Activated T-helper 1 cell treated with anti-CD3 and anti-CD28 coated beads, Interleukin-12 subunit alpha, Interleukin-12 subunit beta, Interleukin-2, Interleukin-4 antibody, amounts not matched to agents 30 ng/mL and 10 ng/mL and 1 ng/mL, durations not matched to agents 14 hours and 24 hours and 36 hours (primary cell): ENCODE measurements around the gene SELENOO. TPM values are rescaled to one million over a fixed set of nuclear protein-coding genes. Genes with fewer than 3 reads are reported as not detected.
A peak's percentile ranks its signal among the peaks of the same experiment; 100 is the strongest.

Experiments used
- DNase-seq: peaks from one replicate; pipeline ENCODE4 v3.0.0; 2021; ENCODE audit warnings: low spot score
- H3K27ac Mint-ChIP-seq: one replicate; pipeline ENCODE4 v1.8.0; 2021; ENCODE audit warnings: mild to moderate bottlenecking, mixed read lengths
- H3K27me3 Mint-ChIP-seq: one replicate; pipeline ENCODE4 v1.8.0; 2022; ENCODE audit warnings: mild to moderate bottlenecking, moderate library complexity, mixed read lengths; ENCODE audit not compliant: insufficient read depth
- H3K36me3 Mint-ChIP-seq: one replicate; pipeline ENCODE4 v1.8.0; 2021; ENCODE audit warnings: low read depth, mixed read lengths
- H3K4me1 Mint-ChIP-seq: one replicate; pipeline ENCODE4 v1.8.0; 2021; ENCODE audit warnings: low read depth, mixed read lengths
- H3K4me3 Mint-ChIP-seq: one replicate; pipeline ENCODE4 v1.8.0; 2021; ENCODE audit warnings: mild to moderate bottlenecking, moderate library complexity, mixed read lengths
- H3K9me3 Mint-ChIP-seq: one replicate; pipeline ENCODE4 v1.8.0; 2021; ENCODE audit warnings: mixed read lengths
- intact Hi-C: fragments of 100-400 bp; cut with micrococcal nuclease; formaldehyde crosslinking; loops from one replicate; pipeline ENCODE4 v1.15.1; 2024
- total RNA-seq: library from RNA; stranded (reverse); gene quantifications from 2 replicates; pipeline ENCODE4 v1.2.3, GENCODE V29; 2022

Gene SELENOO
- total RNA-seq, 1 donor from 2014 or later, result 25.9 TPM

DNA sequence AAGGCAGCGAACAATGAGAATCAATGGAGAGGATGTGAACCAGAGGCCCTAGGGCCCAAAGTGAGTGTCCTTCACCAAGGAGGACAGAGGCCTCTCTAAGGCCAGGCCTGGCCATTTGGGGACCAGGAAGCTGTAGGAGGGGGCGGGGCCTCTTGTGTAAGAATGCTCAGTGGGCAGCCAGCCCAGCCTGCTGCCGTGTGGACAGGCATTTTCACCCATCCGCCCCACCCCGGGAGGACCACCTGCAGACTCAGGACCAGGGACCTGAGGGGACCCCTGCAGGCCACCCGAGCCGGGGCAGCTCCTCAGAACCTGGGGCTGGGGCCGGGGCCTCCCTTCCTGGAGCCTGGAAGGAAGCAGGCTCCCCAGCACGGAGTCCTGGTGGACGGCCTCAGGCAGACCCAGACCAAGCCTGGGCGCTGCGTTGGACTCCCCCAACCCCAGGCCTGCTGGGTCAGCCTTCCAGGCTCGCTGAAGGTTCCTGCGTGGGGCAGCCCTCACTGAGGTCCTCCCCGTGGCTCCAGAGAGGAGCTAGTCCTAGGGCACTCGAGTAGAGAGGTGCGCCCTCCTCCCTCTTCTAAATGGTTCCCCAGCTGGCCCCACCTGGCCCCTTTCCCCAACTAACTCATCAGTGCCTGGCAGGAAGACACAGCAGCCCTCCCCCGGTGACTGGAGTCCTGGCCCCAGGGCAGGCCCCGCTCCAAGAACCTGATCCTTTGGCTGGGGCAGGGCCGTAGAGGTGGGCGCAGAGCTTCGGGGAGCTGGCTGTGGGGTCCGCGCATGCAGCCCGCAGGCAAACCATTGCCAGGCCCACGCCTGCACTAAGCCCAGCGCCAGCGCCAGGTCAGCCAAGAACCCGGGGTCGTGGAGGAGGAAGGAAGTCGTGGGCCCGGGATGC is 16.6 kb upstream of the SELENOO start:
- Mint-ChIP-seq H3K36me3 (no peaks in the 10 kb centered on the region), H3K27me3 (peaks cover 4% of the 10 kb centered on the region), H3K9me3 (no peaks in the 10 kb centered on the region), H3K4me1 (peaks cover 11% of the 10 kb centered on the region), H3K4me3 (peak overlapping the region; percentile 76), H3K27ac (peak overlapping the region; percentile 29)
- intact Hi-C loops, result loop anchor here (2.0 kb wide), 1 partner anchor 13 kb away; the partner anchor contains the start of gene PANX2
- DNase-seq, result no peak

DNA sequence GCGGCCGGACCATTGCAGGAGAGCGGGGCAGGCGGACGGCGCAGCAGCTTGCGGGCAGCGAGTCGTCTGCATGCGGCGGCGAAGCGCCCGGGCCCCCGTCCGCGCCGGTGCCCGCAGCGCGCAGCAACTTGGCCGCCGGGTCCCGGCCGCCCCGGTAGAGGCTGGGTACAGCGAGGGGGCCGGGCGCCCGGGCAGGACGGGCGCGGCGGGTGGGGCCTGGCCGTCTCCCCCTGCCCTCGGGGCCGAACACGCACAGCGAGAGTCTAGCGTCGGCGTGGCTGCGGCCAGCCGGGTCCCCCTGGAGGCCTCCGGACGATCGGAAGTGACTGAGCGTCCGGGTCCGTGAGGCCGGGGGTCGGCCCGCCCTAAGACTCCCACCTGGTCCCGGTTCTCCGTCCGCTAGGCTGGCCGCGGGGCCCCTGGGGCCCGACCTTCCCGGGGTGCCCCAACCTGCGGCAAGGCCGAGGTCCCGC is 15.9 kb upstream of the SELENOO start:
- Mint-ChIP-seq H3K4me1 (peaks cover 14% of the 10 kb centered on the region), H3K9me3 (no peaks in the 10 kb centered on the region), H3K4me3 (peak overlapping the region; percentile 76), H3K27ac (no peak overlapping the region), H3K36me3 (no peaks in the 10 kb centered on the region), H3K27me3 (peaks cover 4% of the 10 kb centered on the region)
- intact Hi-C loops, result loop anchor here (1.0 to 2.0 kb wide), 2 partner anchors 14 to 15 kb away; partner anchors contain the start of gene PANX2
- DNase-seq, result no peak

DNA sequence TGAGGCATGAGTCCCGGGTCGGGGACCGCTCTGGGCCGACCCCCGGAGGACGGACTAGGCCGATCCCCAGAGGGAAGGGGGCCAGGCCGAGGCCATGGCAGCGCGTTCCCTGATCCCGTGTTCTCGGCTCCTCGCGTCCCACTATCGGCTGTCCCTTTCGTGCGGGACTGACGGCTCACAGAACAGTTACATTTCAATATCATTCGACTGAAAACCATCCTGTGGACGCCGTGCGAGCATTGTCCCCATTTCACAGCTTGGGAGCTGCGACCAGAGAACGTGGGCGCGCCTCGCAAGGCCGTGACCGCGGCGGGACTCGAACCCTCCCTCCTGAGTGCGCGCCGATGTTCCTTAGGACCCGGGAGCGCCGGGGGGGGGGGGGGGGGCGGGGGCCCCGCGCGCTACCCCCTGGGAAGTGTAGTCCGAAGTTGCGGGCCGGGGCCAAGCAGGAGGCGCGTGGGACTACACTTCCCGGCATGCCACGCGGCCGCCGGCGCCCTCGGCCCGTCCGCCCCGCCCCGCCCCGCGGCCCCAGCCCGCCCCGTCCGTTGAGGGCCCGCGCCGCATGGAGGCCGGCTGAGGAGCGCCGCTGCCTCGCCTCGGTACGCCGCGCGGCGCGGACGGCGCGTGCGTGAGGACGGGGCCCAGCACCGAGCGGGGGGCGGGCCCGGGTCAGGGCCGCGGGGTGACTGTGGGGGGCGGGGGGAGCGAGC is 15.3 kb upstream of the SELENOO start, which contains the start of gene TRABD:
Gene TRABD, plus strand, starts transcription at position 539 of the 713 bp plus-strand sequence. CDS start 7,148 bp downstream, outside the sequence.
- intact Hi-C loops, result loop anchor here (1.0 to 2.0 kb wide), 2 partner anchors 15 kb away; partner anchors contain the start of gene PANX2
- peaks cover 14% of the 10 kb centered on the region for H3K4me1 Mint-ChIP-seq

DNA sequence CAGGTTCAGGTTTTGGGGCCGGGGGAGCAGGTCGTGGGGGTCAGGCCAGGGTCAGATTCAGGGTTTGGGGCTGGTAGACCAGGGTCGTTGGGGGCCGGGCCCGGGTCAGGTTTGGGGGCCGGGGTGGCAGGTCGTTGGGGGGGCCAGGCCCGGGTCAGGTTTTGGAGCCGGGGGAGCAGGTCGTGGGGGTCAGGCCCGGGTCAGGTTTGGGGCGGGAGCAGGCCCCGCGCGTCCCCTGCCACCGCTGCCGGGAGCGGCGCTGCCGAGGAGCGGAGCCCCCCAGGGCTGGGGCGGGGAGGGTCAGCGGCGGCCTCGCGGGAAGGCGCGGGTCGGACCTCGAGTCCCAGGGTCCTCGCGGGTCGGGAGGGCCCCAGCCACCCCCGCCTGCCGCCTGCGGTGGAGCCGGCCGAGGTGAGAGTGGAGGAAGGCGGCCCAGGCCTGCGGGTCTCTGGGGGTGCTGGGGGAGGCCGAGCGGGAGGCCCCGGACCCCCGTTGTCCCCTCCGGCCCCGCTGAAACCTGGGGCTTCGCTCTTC is 14.6 kb upstream of the SELENOO start:
- peaks cover 17% of the 10 kb centered on the region for H3K4me1 Mint-ChIP-seq
- DNase-seq, result no peak
- no peaks in the 10 kb centered on the region for H3K9me3 Mint-ChIP-seq
- H3K27ac Mint-ChIP-seq, result peak overlapping the region; percentile 94
- H3K27me3 Mint-ChIP-seq, result peaks cover 4% of the 10 kb centered on the region
- peaks cover 1% of the 10 kb centered on the region for H3K36me3 Mint-ChIP-seq
- H3K4me3 Mint-ChIP-seq, result peak overlapping the region; percentile 96
- intact Hi-C loops, result no loop called here

More for the DNA sequence above, 15.3 kb upstream of the SELENOO start, which contains the start of gene TRABD:
- Mint-ChIP-seq H3K36me3 (no peaks in the 10 kb centered on the region), H3K9me3 (no peaks in the 10 kb centered on the region), H3K4me3 (peak within 1 kb of the TSS; percentile 96), H3K27ac (peak within 1 kb of the TSS; percentile 94), H3K27me3 (peaks cover 4% of the 10 kb centered on the region)
- peak; percentile 84 for DNase-seq

DNA sequence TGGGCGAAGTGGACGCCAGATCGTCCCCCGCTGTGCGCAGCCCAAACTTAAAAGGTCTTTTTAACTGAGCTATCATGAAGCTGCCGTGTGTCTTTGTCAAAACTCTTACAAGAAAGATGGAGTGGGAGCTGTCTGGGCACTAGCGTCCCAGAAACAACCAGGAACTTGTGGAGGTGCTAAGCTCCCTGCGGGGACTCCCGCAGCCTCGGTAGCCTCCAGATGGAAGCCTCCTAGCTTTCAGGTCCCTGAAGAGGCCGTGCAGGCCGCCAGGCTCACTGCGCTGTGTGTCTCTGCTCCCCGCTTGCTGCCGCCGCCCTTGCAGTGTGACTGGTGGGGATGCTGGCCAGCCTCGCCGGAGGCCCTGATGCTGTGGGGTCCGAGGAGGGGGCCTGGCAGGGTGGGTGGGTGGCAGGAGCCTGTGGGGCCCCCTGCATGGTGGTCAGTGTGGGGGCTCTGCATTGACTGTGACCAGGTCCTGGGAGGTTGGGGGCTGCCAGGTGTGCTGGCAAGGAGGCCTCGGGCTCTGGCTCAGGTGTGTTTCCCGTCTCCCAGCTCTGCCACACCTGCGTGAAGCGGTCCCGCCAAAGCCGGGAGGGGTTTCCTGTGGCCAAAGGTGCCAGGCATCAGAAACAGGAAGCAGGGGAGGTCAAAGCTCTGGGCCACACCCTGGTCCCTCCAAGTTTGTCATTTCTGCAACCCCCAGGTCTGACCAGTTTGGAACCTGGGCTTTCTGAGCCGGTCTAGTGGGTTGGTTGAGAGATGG is 13.9 kb upstream of the SELENOO start:
- Mint-ChIP-seq H3K4me3 (peak overlapping the region; percentile 96), H3K36me3 (peaks cover 4% of the 10 kb centered on the region), H3K27me3 (peaks cover 4% of the 10 kb centered on the region), H3K27ac (peak overlapping the region; percentile 94), H3K9me3 (no peaks in the 10 kb centered on the region), H3K4me1 (peaks cover 24% of the 10 kb centered on the region)
- no peak for DNase-seq
- intact Hi-C loops, result no loop called here

DNA sequence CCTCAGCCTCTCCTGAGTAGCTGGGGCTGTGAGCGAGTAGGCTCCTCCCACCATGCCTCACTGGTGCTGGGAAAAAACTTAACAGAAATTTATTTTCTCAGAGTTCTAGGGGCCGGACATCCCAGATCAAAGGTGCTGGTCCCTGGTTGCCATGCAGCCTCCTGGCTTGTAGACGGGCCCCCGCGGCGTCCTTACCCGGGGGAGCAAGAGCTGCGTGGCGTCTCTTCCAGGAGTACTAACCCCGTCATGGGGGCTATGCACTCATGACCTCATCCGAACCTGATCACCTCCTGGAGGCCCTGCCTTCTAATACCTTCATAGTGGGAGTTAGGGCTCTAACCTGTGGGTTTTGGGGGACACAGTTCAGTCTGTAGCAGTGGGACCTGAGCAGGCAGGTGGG is 12.5 kb upstream of the SELENOO start:
- Mint-ChIP-seq H3K4me1 (peaks cover 32% of the 10 kb centered on the region), H3K27ac (no peak overlapping the region), H3K36me3 (peaks cover 8% of the 10 kb centered on the region), H3K27me3 (peaks cover 4% of the 10 kb centered on the region), H3K9me3 (no peaks in the 10 kb centered on the region), H3K4me3 (peak overlapping the region; percentile 87)
- no peak for DNase-seq
- intact Hi-C loops, result no loop called here

DNA sequence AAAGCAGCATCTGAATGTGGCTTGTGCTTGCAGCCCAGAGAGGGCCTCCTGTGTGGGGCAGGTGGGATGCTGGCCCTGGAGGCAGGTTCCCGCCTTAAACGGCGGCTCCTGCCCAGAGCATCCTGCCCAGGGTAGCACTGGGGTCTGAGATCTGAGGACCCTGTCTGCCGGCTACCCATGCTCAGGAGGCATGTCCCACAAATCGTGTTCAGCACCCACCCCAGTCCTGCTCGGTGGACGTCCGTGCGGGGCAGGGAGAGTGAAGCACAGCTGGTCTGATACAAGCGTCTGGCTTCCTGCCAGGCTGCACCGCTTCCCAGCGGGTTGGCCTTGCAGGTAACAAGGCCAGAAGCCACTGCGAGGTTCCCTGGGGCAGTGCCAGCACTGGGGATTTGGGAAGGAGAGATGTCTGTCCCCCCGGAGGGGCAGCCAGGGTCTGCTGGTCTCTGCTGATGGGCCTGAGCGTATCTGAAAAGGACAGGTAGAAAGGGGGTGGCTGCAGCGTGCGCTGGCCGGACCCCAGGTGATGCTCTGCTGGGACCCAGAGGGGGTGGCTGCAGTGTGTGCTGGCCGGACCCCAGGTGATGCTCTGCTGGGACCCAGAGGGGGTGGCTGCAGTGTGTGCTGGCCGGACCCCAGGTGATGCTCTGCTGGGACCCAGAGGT is 11.5 kb upstream of the SELENOO start:
- no peaks in the 10 kb centered on the region for H3K27me3 Mint-ChIP-seq
- H3K9me3 Mint-ChIP-seq, result no peaks in the 10 kb centered on the region
- H3K36me3 Mint-ChIP-seq, result peaks cover 8% of the 10 kb centered on the region
- H3K27ac Mint-ChIP-seq, result peak overlapping the region; percentile 74
- no peak for DNase-seq
- H3K4me1 Mint-ChIP-seq, result peaks cover 32% of the 10 kb centered on the region
- intact Hi-C loops, result no loop called here
- H3K4me3 Mint-ChIP-seq, result peak overlapping the region; percentile 87

DNA sequence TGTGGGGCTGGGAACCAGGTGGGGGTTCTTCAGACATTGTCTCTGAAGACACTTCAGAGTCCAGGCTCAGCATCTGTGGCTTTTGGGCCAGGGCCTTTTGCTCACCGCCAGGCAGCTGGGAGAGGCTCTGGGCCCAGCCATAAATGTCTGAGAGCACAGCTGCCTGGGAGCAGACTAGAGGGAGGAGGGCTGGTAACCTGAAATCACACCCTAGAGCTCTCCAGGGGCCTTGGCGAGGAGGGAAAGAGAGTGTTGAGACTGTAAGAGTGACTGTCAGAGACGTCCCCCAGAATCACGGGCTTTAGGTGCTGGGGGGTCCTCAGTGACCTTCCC is 11.0 kb upstream of the SELENOO start:
- H3K27ac Mint-ChIP-seq, result peak overlapping the region; percentile 90
- H3K27me3 Mint-ChIP-seq, result no peaks in the 10 kb centered on the region
- no peaks in the 10 kb centered on the region for H3K9me3 Mint-ChIP-seq
- intact Hi-C loops, result loop anchor here (1.0 to 5.0 kb wide), 7 partner anchors 10 to 338 kb away; partner anchors contain the start of genes PPP6R2 and ZBED4
- peak overlapping the region; percentile 87 for H3K4me3 Mint-ChIP-seq
- H3K36me3 Mint-ChIP-seq, result peaks cover 8% of the 10 kb centered on the region
- no peak for DNase-seq
- peaks cover 32% of the 10 kb centered on the region for H3K4me1 Mint-ChIP-seq

DNA sequence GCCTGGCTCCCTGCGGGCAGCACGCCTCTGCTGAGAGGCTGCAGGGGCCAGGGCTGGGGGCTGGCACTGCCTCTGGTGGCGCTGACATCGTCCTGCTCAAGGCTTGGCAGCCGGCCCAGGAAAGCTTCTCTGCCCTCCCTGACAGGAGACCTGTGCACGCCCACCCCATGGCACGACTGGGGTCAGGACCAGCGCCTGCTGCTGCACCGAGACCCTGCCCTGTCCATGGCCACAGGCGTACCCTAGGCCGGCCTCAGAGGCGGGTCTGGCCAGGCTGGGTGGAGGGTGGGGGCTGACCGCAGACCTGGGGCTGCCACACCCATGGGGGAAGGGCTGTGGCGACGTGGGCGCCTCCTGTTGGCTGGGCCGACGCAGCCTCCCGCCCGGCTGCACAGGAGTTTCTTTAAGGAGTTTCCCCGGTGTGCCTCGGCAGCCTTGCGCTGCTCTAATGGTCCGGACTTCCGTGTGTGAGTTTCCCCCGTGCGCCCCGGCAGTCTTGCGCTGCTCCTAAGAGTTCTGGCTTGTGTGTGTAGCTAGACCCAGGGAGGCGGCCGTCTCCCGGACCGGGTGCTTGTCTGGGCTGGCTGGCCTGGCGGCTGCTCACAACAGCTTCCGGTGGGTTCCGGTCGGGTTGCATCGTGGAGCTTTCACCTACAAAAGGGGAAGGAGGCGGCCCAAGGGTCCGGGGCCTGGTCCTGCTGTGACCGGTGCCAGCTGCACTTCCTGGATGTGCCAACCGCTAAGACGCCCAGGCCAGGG is 10.4 kb upstream of the SELENOO start:
- Mint-ChIP-seq H3K4me1 (peaks cover 32% of the 10 kb centered on the region), H3K27ac (peak overlapping the region; percentile 98), H3K27me3 (no peaks in the 10 kb centered on the region), H3K4me3 (peak overlapping the region; percentile 87), H3K36me3 (peaks cover 8% of the 10 kb centered on the region), H3K9me3 (no peaks in the 10 kb centered on the region)
- intact Hi-C loops, result loop anchor here (1.0 to 5.0 kb wide), 7 partner anchors 10 to 338 kb away; partner anchors contain the start of genes PPP6R2 and ZBED4
- DNase-seq, result peak; percentile 81

DNA sequence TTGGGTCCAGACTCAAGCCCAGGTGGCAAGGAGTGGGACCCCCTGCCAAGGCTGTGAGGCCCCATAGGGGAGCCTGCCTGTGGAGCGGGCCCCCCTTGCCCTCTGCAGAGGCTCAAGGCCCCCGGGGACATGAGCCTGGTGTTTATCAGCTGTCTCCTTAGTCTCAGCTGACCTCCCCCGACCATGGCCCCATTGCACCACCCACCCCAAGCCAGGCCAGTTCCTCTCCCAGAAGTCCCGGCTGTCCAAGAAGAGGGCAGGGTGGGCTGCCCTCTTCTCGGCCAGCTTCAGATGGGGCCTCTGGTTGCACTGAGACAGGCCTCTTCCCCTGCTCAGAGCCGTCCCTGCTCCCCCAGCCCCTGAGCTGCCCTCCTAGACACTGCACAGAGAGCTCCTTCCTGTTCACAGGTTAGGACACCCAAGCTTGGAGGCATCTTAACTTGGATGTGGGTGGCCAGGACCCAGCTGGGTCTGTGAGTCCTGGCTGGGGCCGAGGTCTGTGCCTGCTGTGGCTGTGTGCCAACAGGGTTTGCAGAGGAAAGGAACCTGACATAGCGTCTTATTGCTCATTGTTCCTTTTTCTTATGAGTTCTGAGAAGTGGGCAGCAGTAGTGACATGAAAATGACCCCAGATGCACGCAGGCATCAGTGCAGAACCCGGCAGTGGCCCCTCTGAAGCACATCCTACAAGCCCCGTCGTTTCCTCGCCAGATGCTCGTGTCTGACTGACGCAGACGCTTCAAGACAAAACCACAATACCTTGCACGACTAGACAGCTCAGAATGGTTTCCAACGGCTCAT is 9.7 kb upstream of the SELENOO start:
- peak overlapping the region; percentile 87 for H3K4me3 Mint-ChIP-seq
- no peaks in the 10 kb centered on the region for H3K9me3 Mint-ChIP-seq
- H3K36me3 Mint-ChIP-seq, result peaks cover 8% of the 10 kb centered on the region
- peaks cover 32% of the 10 kb centered on the region for H3K4me1 Mint-ChIP-seq
- intact Hi-C loops, result loop anchor here (1.0 to 5.0 kb wide), 7 partner anchors 9 to 339 kb away; partner anchors contain the start of genes PPP6R2 and ZBED4
- peak overlapping the region; percentile 98 for H3K27ac Mint-ChIP-seq
- peak; percentile 63 for DNase-seq
- no peaks in the 10 kb centered on the region for H3K27me3 Mint-ChIP-seq
